IPS-15b (cell line): ENCODE measurements around the gene DHX35.

Experiments
- H3K27me3 ChIP-seq: one replicate; pipeline ENCODE4 v1.6.1; 2013; ENCODE audit warnings: low read length; ENCODE audit not compliant: control insufficient read depth, insufficient read depth
- H3K36me3 ChIP-seq: one replicate; pipeline ENCODE4 v1.6.1; 2013; ENCODE audit warnings: low read length; ENCODE audit not compliant: control insufficient read depth, insufficient read depth
- H3K4me1 ChIP-seq: one replicate; pipeline ENCODE4 v1.6.1; 2013; ENCODE audit warnings: mild to moderate bottlenecking, low read length; ENCODE audit not compliant: control insufficient read depth, insufficient read depth
- H3K4me3 ChIP-seq: one replicate; pipeline ENCODE4 v1.5.1; 2013; ENCODE audit warnings: low read depth, low read length
- H3K9ac ChIP-seq: one replicate; pipeline ENCODE4 v1.6.1; 2013; ENCODE audit warnings: low read depth, mild to moderate bottlenecking, low read length
- H3K9me3 ChIP-seq: one replicate; pipeline ENCODE4 v1.6.1; 2013; ENCODE audit warnings: mild to moderate bottlenecking, low read length; ENCODE audit not compliant: control insufficient read depth, insufficient read depth

DHX35 gene, protein sequence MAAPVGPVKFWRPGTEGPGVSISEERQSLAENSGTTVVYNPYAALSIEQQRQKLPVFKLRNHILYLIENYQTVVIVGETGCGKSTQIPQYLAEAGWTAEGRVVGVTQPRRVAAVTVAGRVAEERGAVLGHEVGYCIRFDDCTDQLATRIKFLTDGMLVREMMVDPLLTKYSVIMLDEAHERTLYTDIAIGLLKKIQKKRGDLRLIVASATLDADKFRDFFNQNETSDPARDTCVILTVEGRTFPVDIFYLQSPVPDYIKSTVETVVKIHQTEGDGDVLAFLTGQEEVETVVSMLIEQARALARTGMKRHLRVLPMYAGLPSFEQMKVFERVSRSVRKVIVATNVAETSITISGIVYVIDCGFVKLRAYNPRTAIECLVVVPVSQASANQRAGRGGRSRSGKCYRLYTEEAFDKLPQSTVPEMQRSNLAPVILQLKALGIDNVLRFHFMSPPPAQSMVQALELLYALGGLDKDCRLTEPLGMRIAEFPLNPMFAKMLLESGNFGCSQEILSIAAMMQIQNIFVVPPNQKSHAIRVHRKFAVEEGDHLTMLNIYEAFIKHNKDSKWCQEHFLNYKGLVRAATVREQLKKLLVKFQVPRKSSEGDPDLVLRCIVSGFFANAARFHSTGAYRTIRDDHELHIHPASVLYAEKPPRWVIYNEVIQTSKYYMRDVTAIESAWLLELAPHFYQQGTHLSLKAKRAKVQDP

DNA sequence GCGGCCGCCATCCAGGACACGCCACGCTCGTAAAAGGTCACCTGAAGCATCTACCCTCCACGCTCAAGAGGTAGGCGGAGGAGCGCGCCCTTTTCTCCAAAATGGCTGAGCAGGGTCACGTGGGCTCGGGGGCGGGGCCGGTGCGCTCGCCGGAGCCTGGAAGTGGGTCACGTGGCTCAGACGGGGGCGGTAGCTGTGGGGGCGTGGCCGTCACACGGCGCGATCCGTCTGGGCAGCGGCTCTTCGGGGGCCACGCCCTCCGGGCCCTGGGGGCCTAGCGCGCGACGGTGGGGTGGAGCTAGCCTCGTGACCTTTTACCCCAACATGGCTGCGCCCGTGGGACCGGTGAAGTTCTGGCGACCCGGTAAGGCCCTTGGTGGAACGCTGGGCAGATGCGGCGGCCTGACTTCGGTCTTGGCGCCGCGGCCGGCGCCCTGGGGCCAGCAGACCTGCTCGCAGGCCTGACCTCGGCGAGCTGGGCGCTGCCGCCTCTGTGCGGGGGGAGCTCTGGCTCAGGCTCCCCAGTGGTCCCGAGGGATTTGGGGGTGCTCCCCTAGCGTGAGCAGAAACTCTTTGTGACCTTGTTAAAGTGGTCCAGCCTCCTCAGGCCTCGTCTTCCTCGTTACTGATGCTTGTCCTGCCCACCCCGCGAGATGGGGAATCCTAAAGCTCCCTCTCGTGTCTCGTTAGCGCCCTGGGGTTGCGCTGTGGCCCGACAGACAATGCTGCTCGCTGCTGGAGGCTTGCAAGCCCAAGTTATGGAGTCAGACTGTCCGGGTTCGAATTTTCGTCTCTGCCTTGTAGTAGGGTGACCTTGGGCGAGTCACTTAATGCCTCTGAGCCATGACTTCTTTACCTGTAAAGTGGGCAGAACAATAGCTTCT is at the start of gene DHX35:
Gene DHX35 (plus strand): TSS at position 301 of the 884 bp plus-strand sequence. CDS start 24 bp downstream, at position 325.
- Histone ChIP-seq H3K9ac (peak within 1 kb of the TSS; percentile 97), H3K36me3 (no peaks in the 10 kb centered on the region), H3K4me3 (peak within 1 kb of the TSS; percentile 96), H3K27me3 (no peaks in the 10 kb centered on the region), H3K9me3 (no peaks in the 10 kb centered on the region), H3K4me1 (no peaks in the 10 kb centered on the region)

DNA sequence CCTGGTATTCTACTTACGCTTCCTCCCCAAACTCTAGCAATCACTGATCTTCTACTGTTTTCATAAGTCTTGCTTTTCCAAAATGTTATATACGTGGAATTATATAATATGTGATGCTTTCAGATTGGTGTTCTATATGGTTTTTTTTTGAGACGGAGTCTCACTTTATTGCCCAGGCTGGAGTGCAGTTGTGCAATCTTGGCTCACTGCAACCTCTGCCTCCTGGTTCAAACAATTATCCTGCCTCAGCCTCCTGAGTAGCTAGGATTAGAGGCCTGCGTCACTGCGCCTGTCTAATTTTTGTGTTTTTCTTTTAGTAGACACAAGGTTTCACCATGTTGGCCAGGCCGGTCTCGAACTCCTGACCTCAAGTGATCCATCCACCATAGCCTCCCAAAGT is 46.8 kb upstream of the DHX35 start:
- no peak overlapping the region for H3K9ac ChIP-seq
- no peaks in the 10 kb centered on the region for H3K9me3 ChIP-seq
- peaks cover 4% of the 10 kb centered on the region for H3K36me3 ChIP-seq
- H3K4me3 ChIP-seq = no peak overlapping the region
- H3K4me1 ChIP-seq = no peaks in the 10 kb centered on the region
- no peaks in the 10 kb centered on the region for H3K27me3 ChIP-seq

DNA sequence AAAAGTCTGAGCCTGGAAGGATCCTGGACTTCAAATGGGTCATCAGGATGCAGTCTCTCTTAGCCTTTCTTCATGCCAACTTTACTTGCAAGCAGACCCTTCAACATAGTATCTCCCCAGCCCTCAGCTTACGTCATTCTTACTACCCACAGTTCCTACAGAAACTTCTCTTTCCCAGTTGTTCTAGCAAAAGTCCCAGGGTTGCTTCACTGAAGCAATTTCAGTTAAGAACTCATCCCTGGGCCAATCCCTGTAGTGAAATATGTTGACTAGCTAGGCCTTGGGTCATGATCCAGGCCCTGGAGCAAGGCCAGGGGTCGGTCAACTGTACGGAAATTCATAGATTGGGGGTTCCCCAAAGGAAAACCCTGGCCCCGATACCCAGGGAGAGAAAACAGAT is 44.5 kb upstream of the DHX35 start:
- Histone ChIP-seq H3K27me3 (no peaks in the 10 kb centered on the region), H3K4me3 (no peak overlapping the region), H3K9me3 (no peaks in the 10 kb centered on the region), H3K36me3 (peaks cover 4% of the 10 kb centered on the region), H3K9ac (no peak overlapping the region), H3K4me1 (no peaks in the 10 kb centered on the region)

DNA sequence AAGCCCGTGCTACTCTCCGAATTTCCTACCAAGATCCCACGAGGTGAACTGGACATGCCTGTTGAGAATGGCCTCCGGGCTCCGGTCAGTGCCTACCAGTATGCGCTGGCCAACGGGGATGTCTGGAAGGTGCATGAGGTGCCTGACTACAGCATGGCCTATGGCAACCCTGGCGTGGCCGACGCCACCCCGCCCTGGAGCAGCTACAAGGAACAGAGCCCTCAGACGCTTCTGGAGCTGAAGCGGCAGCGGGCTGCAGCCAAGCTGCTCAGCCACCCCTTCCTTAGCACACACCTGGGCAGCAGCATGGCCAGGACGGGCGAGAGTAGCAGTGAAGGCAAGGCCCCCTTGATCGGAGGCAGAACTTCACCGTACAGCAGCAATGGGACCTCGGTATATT is 44.0 kb upstream of the DHX35 start:
- Histone ChIP-seq H3K4me1 (no peaks in the 10 kb centered on the region), H3K27me3 (no peaks in the 10 kb centered on the region), H3K9me3 (no peaks in the 10 kb centered on the region), H3K9ac (no peak overlapping the region), H3K36me3 (peaks cover 4% of the 10 kb centered on the region), H3K4me3 (no peak overlapping the region)

DNA sequence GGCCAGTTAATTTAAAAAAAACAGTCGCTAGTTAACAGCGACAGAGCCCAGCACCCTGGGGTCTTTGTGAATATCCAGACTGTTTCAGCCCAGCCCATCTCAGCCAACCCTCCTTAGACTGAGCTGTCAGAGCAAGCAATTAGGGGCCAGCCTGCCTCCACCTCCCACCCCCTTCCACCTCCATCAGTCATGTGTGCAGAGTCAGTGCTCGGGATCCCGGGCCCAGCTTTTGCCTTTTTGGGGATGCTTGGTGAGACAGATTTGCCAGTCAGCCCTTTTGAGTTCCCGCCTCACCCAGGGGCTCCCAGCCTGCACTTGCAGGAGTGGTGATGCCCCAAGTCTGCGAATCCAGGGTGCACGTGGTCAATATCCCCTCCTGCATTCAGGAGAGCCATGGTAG is 42.5 kb upstream of the DHX35 start:
- no peaks in the 10 kb centered on the region for H3K27me3 ChIP-seq

DNA sequence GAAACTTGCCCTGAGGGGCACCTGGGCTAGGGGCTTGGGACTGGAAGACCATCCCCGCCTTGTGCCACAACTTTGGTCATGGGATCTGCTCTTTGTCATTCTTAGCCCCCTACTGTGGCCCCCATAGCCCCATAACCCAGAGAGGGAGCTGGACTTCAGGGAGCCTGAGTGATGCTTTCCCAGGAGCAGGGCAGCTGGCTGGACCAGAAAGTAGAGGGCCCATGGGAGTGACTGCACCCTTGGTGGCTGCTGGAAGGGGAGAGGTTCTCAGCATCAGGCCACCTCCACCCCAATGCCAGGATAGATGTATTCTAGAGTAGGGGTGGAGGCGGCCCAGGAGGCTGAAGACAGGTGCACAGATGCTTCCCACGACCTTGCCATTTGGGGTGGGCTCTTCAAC is 41.7 kb upstream of the DHX35 start:
- Histone ChIP-seq H3K4me1 (no peaks in the 10 kb centered on the region), H3K27me3 (no peaks in the 10 kb centered on the region), H3K9ac (no peak overlapping the region), H3K36me3 (peaks cover 4% of the 10 kb centered on the region), H3K4me3 (no peak overlapping the region), H3K9me3 (no peaks in the 10 kb centered on the region)

More for the DNA sequence above, 42.5 kb upstream of the DHX35 start:
- Histone ChIP-seq H3K36me3 (peaks cover 4% of the 10 kb centered on the region), H3K9ac (no peak overlapping the region), H3K4me3 (no peak overlapping the region), H3K9me3 (no peaks in the 10 kb centered on the region), H3K4me1 (no peaks in the 10 kb centered on the region)

DNA sequence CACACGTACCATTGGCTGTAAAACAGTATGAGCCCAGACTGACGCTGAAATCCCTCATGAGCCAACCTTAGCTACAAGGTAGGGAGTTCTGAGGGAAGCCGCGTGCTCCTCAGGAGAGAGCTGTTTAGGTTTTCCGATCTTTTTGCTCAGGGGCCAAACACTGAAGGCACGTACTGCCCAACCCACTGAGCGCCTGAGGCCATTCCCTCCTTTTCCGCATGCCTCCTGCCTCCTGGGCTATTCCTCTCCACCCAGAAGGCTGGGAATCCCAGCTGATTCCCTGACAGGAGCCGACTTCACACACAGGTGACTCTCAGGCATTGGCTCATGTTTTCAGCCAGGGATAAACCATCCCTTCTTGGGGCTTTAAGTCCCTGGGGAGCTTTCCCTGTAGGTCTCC is 41.3 kb upstream of the DHX35 start:
- no peak overlapping the region for H3K4me3 ChIP-seq
- H3K36me3 ChIP-seq = peaks cover 4% of the 10 kb centered on the region
- no peaks in the 10 kb centered on the region for H3K4me1 ChIP-seq
- no peak overlapping the region for H3K9ac ChIP-seq
- H3K27me3 ChIP-seq = no peaks in the 10 kb centered on the region
- H3K9me3 ChIP-seq = no peaks in the 10 kb centered on the region

DNA sequence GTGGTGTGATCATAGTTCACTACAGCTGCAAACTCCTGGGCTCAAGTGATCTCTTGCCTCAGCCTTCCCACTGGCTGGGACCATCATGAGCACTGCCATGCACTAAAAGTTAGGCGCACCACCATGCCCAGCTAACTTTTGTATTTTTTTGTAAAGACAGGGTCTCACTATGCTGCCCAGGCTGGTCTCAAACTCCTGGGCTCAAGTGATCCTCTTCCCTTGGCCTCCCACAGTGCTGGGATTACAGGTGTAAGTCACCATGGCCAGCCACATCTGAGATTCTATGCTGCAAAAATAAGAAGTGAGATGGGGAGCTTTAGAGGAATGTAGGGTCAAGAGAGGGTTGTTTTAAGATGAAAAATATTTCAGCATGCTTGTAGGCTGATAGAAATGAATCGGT is 37.4 kb upstream of the DHX35 start:
- no peaks in the 10 kb centered on the region for H3K27me3 ChIP-seq
- no peaks in the 10 kb centered on the region for H3K9me3 ChIP-seq
- H3K4me3 ChIP-seq = no peak overlapping the region
- no peaks in the 10 kb centered on the region for H3K4me1 ChIP-seq
- no peak overlapping the region for H3K9ac ChIP-seq
- H3K36me3 ChIP-seq = peaks cover 3% of the 10 kb centered on the region

DNA sequence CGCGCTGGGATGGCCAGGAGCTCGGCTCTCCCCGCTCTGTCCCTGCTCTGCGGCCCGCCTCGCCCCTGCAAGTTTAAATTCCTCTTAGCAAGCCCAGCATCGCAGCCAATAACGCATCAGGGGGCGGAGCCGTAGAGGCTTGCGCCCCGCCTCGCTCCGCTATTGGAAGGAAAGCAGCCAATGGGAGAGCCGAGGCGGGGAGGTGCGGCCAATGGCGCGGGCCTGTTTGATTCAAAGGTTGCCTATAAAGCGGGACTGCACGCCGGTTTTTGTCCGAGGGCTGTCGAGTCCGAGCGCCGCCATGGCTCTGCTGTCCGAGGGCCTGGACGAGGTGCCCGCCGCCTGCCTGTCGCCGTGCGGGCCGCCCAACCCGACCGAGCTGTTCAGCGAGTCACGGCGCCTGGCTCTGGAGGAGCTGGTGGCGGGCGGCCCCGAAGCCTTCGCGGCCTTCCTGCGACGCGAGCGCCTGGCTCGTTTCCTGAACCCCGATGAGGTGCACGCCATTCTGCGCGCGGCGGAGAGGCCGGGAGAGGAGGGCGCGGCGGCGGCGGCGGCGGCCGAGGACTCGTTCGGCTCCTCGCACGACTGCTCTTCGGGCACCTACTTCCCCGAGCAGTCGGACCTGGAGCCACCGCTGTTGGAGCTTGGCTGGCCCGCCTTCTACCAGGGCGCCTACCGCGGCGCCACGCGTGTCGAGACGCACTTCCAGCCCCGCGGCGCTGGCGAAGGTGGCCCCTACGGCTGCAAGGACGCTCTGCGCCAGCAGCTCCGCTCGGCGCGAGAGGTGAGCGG is 35.8 kb upstream of the DHX35 start, which contains the start of gene FAM83D:
Gene FAM83D (plus strand): TSS at position 276 of the 792 bp plus-strand sequence. CDS start 26 bp downstream, at position 302.
- Histone ChIP-seq H3K4me1 (peaks cover 2% of the 10 kb centered on the region), H3K9ac (peak within 1 kb of the TSS; percentile 90), H3K4me3 (peak within 1 kb of the TSS; percentile 67)

DNA sequence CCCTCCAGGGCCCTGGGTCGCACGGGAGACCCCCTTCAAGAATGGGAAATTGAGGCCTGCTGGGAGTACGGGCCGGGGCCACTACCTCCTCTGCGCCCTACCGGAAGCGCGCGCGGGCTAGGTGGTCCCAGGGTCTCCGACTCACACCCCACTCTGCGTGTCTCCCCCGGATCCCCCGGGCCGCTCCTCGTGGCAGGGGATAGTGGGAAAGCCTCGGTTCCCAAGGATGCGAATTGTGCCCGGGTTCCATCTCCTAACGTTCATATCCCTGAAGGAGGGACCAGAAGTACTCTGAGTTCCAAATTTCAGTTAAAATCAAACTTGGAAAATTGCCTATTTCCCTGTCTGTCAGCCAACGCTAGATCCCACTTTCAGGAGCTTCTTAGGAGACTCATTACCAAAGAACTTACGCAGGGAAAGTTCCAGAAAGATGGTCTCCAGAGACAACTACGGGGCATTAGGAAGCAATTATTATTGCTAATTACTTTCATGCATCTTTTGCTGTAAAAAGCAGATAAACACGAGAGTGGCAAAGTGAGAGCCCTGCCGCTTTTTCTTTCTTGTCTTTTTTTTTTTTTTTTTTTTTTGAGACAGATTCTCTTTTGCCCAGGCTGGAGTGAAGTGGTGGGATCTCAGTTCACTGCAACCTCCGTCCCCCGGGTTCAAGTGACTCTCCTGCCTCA is 35.1 kb upstream of the DHX35 start:
- Histone ChIP-seq H3K9me3 (no peaks in the 10 kb centered on the region), H3K4me1 (peaks cover 2% of the 10 kb centered on the region), H3K4me3 (peak overlapping the region; percentile 67), H3K9ac (peak overlapping the region; percentile 90), H3K27me3 (no peaks in the 10 kb centered on the region), H3K36me3 (peaks cover 6% of the 10 kb centered on the region)

More for the DNA sequence above, 35.8 kb upstream of the DHX35 start, which contains the start of gene FAM83D:
- Histone ChIP-seq H3K36me3 (peaks cover 6% of the 10 kb centered on the region), H3K27me3 (no peaks in the 10 kb centered on the region), H3K9me3 (no peaks in the 10 kb centered on the region)
